K562 (cell line): ENCODE measurements around the gene PPP1R3E. TPM values are rescaled to one million over a fixed set of nuclear protein-coding genes. Genes with fewer than 3 reads are reported as not detected.

Experiments
- CEBPG ChIP-seq, 3 experiments: fragments of 200-800 bp in 1 of 3; sonication (Bioruptor generic) in 1 of 3; sonication (generic) in 1 of 3; formaldehyde crosslinking in 1 of 3; IDR thresholded peaks in 2 of 3; conservative IDR thresholded peaks in 1 of 3; 2 replicates each; pipeline versions ENCODE4 v1.6.1 to v1.8.0; 2016 to 2022; ENCODE audit warnings: missing compliant biosample characterization in 2 of 3, missing genetic modification characterization in 2 of 3, mild to moderate bottlenecking in 1 of 3, missing genetic modification reagents in 1 of 3
- CXXC5 ChIP-seq: fragments of 250-450 bp; sonication (Bioruptor Pico); IDR thresholded peaks from 2 replicates; pipeline ENCODE4 v1.8.0; 2022; ENCODE audit warnings: inconsistent platforms, mild to moderate bottlenecking, moderate library complexity
- ELF4 ChIP-seq: fragments of 450-650 bp; formaldehyde crosslinking; IDR thresholded peaks from 2 replicates; pipeline ENCODE4 v1.4.0; 2022; ENCODE audit warnings: missing genetic modification characterization
- KDM5B ChIP-seq: fragments of 200-600 bp; sonication (generic); IDR thresholded peaks from 2 replicates; pipeline ENCODE4 v1.6.1; 2012; ENCODE audit warnings: low read depth, mild to moderate bottlenecking, moderate library complexity, low read length, control low read depth, inconsistent platforms; ENCODE audit not compliant: insufficient replicate concordance
- MAZ ChIP-seq, 2 experiments: fragments of 450-650 bp in 1 of 2; sonication (generic) in 1 of 2; formaldehyde crosslinking; IDR thresholded peaks in 1 of 2; conservative IDR thresholded peaks in 1 of 2; 2 replicates each; pipeline versions ENCODE4 v1.4.0 to v1.5.0; 2020; ENCODE audit warnings: mild to moderate bottlenecking in 1 of 2, missing genetic modification reagents in 1 of 2
- NFE2L1 ChIP-seq: fragments of 450-650 bp; IDR thresholded peaks from 2 replicates; pipeline ENCODE4 v1.6.1; 2016; ENCODE audit warnings: missing genetic modification characterization, low read depth, mild to moderate bottlenecking, missing compliant biosample characterization, moderate library complexity, borderline replicate concordance
- NFIC ChIP-seq: fragments of 450-650 bp; IDR thresholded peaks from 2 replicates; pipeline ENCODE4 v1.6.1; 2017; ENCODE audit warnings: mild to moderate bottlenecking, inconsistent platforms
- NR2F6 ChIP-seq: fragments of 450-650 bp; formaldehyde crosslinking; IDR thresholded peaks from 2 replicates; pipeline ENCODE4 v1.4.0; 2020; ENCODE audit warnings: mild to moderate bottlenecking
- PHF21A ChIP-seq: fragments of 450-650 bp; IDR thresholded peaks from 2 replicates; pipeline ENCODE4 v1.6.1; 2017; ENCODE audit warnings: low read depth, borderline replicate concordance
- SAFB ChIP-seq: fragments of 200-400 bp; formaldehyde crosslinking; IDR thresholded peaks from 2 replicates; pipeline ENCODE4 v1.6.1; 2017; ENCODE audit warnings: low read depth, low read length, borderline replicate concordance
- SAP30 ChIP-seq: fragments of 200-600 bp; sonication (generic); IDR thresholded peaks from 2 replicates; pipeline ENCODE4 v1.6.1; 2012; ENCODE audit warnings: borderline replicate concordance, low read depth, mild to moderate bottlenecking, moderate library complexity, low read length, control low read depth, inconsistent platforms; ENCODE audit not compliant: insufficient read depth, poor library complexity, severe bottlenecking
- SMARCA4 ChIP-seq: fragments of 450-650 bp; IDR thresholded peaks from 2 replicates; pipeline ENCODE4 v1.6.1; 2016
- ZNF589 ChIP-seq: fragments of 200-800 bp; sonication (Bioruptor generic); IDR thresholded peaks from 2 replicates; pipeline ENCODE4 v1.6.1; 2016; ENCODE audit warnings: low read depth, missing genetic modification characterization, missing compliant biosample characterization
- ZNF764 ChIP-seq: fragments of 250-450 bp; sonication (Bioruptor Pico); IDR thresholded peaks from 2 replicates; pipeline ENCODE4 v1.4.0; 2020; ENCODE audit warnings: low read depth, mild to moderate bottlenecking, moderate library complexity
- polyA plus RNA-seq, 8 experiments: library from polyadenylated mRNA; depleted of rRNA in 4 of 8; stranded (reverse) in 5 of 8; unstranded in 3 of 8; fragments of >200 nt; fragmentation: Nextera tagmentation in 2 of 8; fragmentation: Illumina TruSeq in 1 of 8; extraction: Ambion mirVana in 2 of 8; extraction: Trizol in 1 of 8; gene quantifications; 2 replicates each; pipeline versions ENCODE4 v1.2.1 to v1.2.3, GENCODE V29; 2011 to 2014; ENCODE audit warnings: inconsistent platforms in 1 of 8, missing spikeins in 1 of 8
- total RNA-seq, 7 experiments: library from RNA; depleted of rRNA in 6 of 7; stranded (reverse); fragments of >200 nt in 6 of 7; fragmentation: Illumina TruSeq in 2 of 7; extraction: Trizol in 2 of 7; gene quantifications; 2 replicates each; pipeline versions ENCODE4 v1.2.1 to v1.2.3, GENCODE V29; 2011 to 2021; ENCODE audit warnings: low replicate concordance in 1 of 7
- TF ChIP-seq, protein P1 (sequence below): fragments of 450-650 bp; formaldehyde crosslinking; IDR thresholded peaks from 2 replicates; pipeline ENCODE4 v1.4.0; 2020; ENCODE audit warnings: mild to moderate bottlenecking, moderate library complexity
- TF ChIP-seq, protein P2 (sequence below), 3 experiments: fragments of 200-800 bp in 1 of 3; fragments of 250-450 bp in 1 of 3; fragments of 450-650 bp in 1 of 3; sonication (Bioruptor Pico) in 1 of 3; sonication (Bioruptor generic) in 1 of 3; formaldehyde crosslinking in 1 of 3; IDR thresholded peaks; 2 replicates each; pipeline versions ENCODE4 v1.6.1 to v1.8.0; 2016 to 2022; ENCODE audit warnings: mild to moderate bottlenecking in 2 of 3, missing genetic modification characterization in 2 of 3, missing compliant biosample characterization in 1 of 3, moderate library complexity in 1 of 3
- TF ChIP-seq, protein P3 (sequence below): sonication (generic); formaldehyde crosslinking; IDR thresholded peaks from 2 replicates; pipeline ENCODE4 v1.8.0; 2023; ENCODE audit warnings: mild to moderate bottlenecking, missing genetic modification reagents

Gene PPP1R3E
- total and polyA plus RNA-seq, 9 of the 15 experiments (the other 6 are each of a cell fraction or from before 2014, with no cell fraction given): 3.2 to 18.4 (median 7.6) TPM

DNA sequence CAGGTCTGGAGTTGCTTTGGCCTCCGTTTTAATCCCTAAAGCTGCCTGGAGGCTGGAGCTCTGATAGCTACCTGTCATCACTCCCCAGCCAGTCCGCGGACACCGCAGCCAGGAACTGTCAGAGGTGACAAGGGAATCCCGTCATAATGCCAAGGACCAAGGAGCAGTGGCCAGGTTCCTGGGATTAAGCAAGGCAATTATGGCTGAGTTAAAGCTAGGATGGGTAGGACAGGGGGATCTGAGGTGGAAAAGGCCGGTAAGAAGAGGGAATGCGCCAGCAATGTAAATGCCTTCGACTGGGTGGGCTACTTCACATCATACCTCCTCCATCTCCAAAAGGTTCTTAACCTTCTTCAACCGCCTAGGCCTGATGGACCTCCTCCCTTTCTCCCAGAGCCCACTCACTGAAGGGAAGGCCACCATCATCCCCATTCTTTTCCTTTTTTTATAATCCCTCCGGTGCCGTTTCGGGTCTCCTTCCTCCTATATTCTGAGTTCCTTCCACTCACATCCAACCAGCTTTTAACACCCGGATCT lies 1.9 kb downstream of the PPP1R3E start (continued):
- peak; percentile 36 for TF ChIP-seq KDM5B
- no peak for TF ChIP-seq ZNF589
- TF ChIP-seq NFIC: 0 out of 2 replicates have a peak, but pooled peaks have one; percentile 2
- peak; percentile 63 for TF ChIP-seq SAP30
- no peak for TF ChIP-seq SAFB
- TF ChIP-seq PHF21A: no peak
- peak; percentile 29; the same call in 1 of the 2 replicates for TF ChIP-seq CEBPG (CRISPR knock-in tag; IDR thresholded peaks at IDR 0.05)
- no peak for TF ChIP-seq CEBPG (tag; conservative IDR thresholded peaks at IDR 0.05 in 1 of 2, IDR thresholded peaks at IDR 0.05 in 1 of 2)
- TF ChIP-seq ZNF764 (CRISPR knock-in tag): no peak
- TF ChIP-seq, protein P1, sequence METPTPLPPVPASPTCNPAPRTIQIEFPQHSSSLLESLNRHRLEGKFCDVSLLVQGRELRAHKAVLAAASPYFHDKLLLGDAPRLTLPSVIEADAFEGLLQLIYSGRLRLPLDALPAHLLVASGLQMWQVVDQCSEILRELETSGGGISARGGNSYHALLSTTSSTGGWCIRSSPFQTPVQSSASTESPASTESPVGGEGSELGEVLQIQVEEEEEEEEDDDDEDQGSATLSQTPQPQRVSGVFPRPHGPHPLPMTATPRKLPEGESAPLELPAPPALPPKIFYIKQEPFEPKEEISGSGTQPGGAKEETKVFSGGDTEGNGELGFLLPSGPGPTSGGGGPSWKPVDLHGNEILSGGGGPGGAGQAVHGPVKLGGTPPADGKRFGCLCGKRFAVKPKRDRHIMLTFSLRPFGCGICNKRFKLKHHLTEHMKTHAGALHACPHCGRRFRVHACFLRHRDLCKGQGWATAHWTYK (CRISPR knock-in tag): 0 out of 2 replicates have a peak, but pooled peaks have one; percentile 54
- TF ChIP-seq NR2F6 (CRISPR knock-in tag): 0 out of 2 replicates have a peak, but pooled peaks have one; percentile 11
- TF ChIP-seq MAZ (CRISPR knock-in tag; conservative IDR thresholded peaks at IDR 0.05 in 1 of 2, IDR thresholded peaks at IDR 0.05 in 1 of 2): peak; percentile 16 to 24; a peak in 1 of 4 replicates
- 0 out of 2 replicates have a peak, but pooled peaks have one; percentile 10 for TF ChIP-seq SMARCA4
- TF ChIP-seq CXXC5: peak; percentile 14
- peak; percentile 27; the same call in 1 of the 2 replicates for TF ChIP-seq ELF4
- TF ChIP-seq, protein P2, sequence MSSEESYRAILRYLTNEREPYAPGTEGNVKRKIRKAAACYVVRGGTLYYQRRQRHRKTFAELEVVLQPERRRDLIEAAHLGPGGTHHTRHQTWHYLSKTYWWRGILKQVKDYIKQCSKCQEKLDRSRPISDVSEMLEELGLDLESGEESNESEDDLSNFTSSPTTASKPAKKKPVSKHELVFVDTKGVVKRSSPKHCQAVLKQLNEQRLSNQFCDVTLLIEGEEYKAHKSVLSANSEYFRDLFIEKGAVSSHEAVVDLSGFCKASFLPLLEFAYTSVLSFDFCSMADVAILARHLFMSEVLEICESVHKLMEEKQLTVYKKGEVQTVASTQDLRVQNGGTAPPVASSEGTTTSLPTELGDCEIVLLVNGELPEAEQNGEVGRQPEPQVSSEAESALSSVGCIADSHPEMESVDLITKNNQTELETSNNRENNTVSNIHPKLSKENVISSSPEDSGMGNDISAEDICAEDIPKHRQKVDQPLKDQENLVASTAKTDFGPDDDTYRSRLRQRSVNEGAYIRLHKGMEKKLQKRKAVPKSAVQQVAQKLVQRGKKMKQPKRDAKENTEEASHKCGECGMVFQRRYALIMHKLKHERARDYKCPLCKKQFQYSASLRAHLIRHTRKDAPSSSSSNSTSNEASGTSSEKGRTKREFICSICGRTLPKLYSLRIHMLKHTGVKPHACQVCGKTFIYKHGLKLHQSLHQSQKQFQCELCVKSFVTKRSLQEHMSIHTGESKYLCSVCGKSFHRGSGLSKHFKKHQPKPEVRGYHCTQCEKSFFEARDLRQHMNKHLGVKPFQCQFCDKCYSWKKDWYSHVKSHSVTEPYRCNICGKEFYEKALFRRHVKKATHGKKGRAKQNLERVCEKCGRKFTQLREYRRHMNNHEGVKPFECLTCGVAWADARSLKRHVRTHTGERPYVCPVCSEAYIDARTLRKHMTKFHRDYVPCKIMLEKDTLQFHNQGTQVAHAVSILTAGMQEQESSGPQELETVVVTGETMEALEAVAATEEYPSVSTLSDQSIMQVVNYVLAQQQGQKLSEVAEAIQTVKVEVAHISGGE (CRISPR knock-in tag; IDR thresholded peaks at IDR 0.05): peak in 1 of 3 experiments; percentile 19; a peak in 1 of 6 replicates
- TF ChIP-seq NFE2L1 (tag): no peak
- TF ChIP-seq, protein P3, sequence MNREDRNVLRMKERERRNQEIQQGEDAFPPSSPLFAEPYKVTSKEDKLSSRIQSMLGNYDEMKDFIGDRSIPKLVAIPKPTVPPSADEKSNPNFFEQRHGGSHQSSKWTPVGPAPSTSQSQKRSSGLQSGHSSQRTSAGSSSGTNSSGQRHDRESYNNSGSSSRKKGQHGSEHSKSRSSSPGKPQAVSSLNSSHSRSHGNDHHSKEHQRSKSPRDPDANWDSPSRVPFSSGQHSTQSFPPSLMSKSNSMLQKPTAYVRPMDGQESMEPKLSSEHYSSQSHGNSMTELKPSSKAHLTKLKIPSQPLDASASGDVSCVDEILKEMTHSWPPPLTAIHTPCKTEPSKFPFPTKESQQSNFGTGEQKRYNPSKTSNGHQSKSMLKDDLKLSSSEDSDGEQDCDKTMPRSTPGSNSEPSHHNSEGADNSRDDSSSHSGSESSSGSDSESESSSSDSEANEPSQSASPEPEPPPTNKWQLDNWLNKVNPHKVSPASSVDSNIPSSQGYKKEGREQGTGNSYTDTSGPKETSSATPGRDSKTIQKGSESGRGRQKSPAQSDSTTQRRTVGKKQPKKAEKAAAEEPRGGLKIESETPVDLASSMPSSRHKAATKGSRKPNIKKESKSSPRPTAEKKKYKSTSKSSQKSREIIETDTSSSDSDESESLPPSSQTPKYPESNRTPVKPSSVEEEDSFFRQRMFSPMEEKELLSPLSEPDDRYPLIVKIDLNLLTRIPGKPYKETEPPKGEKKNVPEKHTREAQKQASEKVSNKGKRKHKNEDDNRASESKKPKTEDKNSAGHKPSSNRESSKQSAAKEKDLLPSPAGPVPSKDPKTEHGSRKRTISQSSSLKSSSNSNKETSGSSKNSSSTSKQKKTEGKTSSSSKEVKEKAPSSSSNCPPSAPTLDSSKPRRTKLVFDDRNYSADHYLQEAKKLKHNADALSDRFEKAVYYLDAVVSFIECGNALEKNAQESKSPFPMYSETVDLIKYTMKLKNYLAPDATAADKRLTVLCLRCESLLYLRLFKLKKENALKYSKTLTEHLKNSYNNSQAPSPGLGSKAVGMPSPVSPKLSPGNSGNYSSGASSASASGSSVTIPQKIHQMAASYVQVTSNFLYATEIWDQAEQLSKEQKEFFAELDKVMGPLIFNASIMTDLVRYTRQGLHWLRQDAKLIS (CRISPR knock-in tag): no peak
